ENCODE data around the gene DPH5. TPM values are rescaled to one million over a fixed set of nuclear protein-coding genes. Genes with fewer than 3 reads are reported as not detected.

DPH5 gene
- total and polyA plus RNA-seq, 10 of the 15 experiments (the other 5 are each of a cell fraction or from before 2014, with no cell fraction given): 44.1 to 95.7 (median 66.4) TPM

GRCh38 chr1:101026430-101026788, 825 bp upstream of the DPH5 start:
- TF ChIP-seq ATF2 (IDR thresholded peaks at IDR 0.05; ENCODE audit: low read length): 0 out of 2 replicates have a peak, but pooled peaks have one; percentile 38
- TF ChIP-seq BACH1 (IDR thresholded peaks at IDR 0.05; ENCODE audit: borderline replicate concordance): no peak
- TF ChIP-seq MLLT1 (IDR thresholded peaks at IDR 0.05): peak; percentile 59; the same call in 1 of the 2 replicates
- H3K27ac ChIP-seq (ENCODE audit: control insufficient read depth, insufficient read depth): peak overlapping the region; percentile 94
- H3K36me3 ChIP-seq (ENCODE audit: control insufficient read depth in 2 of 2, insufficient read depth in 2 of 2, low read length in 1 of 2): no peaks in the 10 kb centered on the region
- peak overlapping the region; percentile 87 for H3K4me2 ChIP-seq (ENCODE audit: control insufficient read depth, insufficient read depth)
- ATAC-seq (no peak), FAIRE-seq (no peak), DNase-seq (ENCODE audit: low read depth, low spot score) (no peak)
- peaks cover 63% of the 10 kb centered on the region for H3K79me2 ChIP-seq (ENCODE audit: control insufficient read depth, insufficient read depth, low read length)
- H3K9ac ChIP-seq (ENCODE audit: control insufficient read depth, insufficient read depth, low read length): peak overlapping the region; percentile 96
- no peaks in the 10 kb centered on the region; the same call in 1 of the 3 replicates for H3K9me3 ChIP-seq (replicated peaks; ENCODE audit: control insufficient read depth, insufficient read depth, low read length)
- H3K27me3 ChIP-seq (replicated peaks in 1 of 2; ENCODE audit: control insufficient read depth in 2 of 2, insufficient read depth in 2 of 2, low read length in 1 of 2): no peaks in the 10 kb centered on the region
- ChIA-PET SMC1A (ENCODE audit: uncharacterized antibody, unreplicated experiment) (interaction anchor here (0.7 to 2.0 kb wide), 7 partner anchors 9 to 284 kb away, joined by 3 to 8 read pairs (median 4); no protein-coding TSS in a partner anchor), RAD21 (ENCODE audit: unreplicated experiment) (interaction anchor here (0.5 to 1.7 kb wide), 6 partner anchors 24 to 283 kb away, joined by 3 to 4 read pairs (median 3); partner anchors contain the start of gene EXTL2), CTCF (interaction anchor here (1.0 to 1.4 kb wide), 3 partner anchors 11 to 253 kb away, joined by 3 to 4 read pairs (median 3); no protein-coding TSS in a partner anchor), POLR2A (no interaction called here)
- intact Hi-C loops (cut with micrococcal nuclease; ENCODE audit: unreplicated experiment) (loop anchor here (5.0 kb wide), 3 partner anchors 96 to 211 kb away; partner anchors contain the start of gene S1PR1), in situ Hi-C loops (cut with MboI) (no loop called here)
- WGBS (ENCODE audit: insufficient coverage, insufficient replicate concordance, low lambda C conversion rate, missing lambda C conversion rate): 25% methylated on average over 5 of the region's 5 CpGs
- BruUV-seq (replicated peaks): no TSS peak
- peak overlapping the region; percentile 95; the same call in 1 of the 2 replicates for H2AFZ ChIP-seq (ENCODE audit: control insufficient read depth, low read depth, low read length)
- H3K4me1 ChIP-seq (ENCODE audit: control insufficient read depth, insufficient read depth, low read length): peaks cover 18% of the 10 kb centered on the region
- peak overlapping the region; percentile 74 for H3K4me3 ChIP-seq
- no peaks in the 10 kb centered on the region for H4K20me1 ChIP-seq (ENCODE audit: control insufficient read depth, insufficient read depth)

Data from GM12878 (cell line).